HCT116 (cell line): ENCODE measurements around the gene ANKRD61. TPM values are rescaled to one million over a fixed set of nuclear protein-coding genes. Genes with fewer than 3 reads are reported as not detected.

Experiments used
- ATAC-seq: fragments of 200-7000 bp; cut with Tn5 transposase; 2 replicates; pipeline ENCODE4 v1.9.1; 2020; ENCODE audit warnings: mild to moderate bottlenecking, moderate library complexity
- BruUV-seq: library from RNA; stranded (reverse); fragments of 400-500 nt; replicated peaks from 2 replicates; lab custom pipeline; 2021; lab: Mats Ljungman, UMichigan
- CTCF ChIA-PET: fragments of 300-600 bp; sonication (Branson Sonifier 250); formaldehyde crosslinking; loops from one replicate; lab custom pipeline; 2021; ENCODE audit warnings: antibody characterized with exemption; lab: Charles Lee
- POLR2A ChIA-PET: fragments of 300-600, 350-600 bp; sonication (Branson Sonifier 250); formaldehyde crosslinking; loops from one replicate; lab custom pipeline; 2021; ENCODE audit warnings: antibody characterized with exemption; lab: Charles Lee
- RAD21 ChIA-PET, 2 experiments: fragments of 300-600 bp; sonication (Branson Sonifier 250); formaldehyde crosslinking; loops; one replicate each; lab custom pipeline; 2023; ENCODE audit warnings: low total read pairs in 2 of 2; ENCODE audit not compliant: uncharacterized antibody in 2 of 2, unreplicated experiment in 2 of 2, low non-redundant PET in 1 of 2; lab: Charles Lee
- DNase-seq: peaks from one replicate; pipeline ENCODE4 v3.0.0-alpha.2; 2010; ENCODE audit warnings: low read depth, low spot score
- H2AFZ ChIP-seq: fragments of 200-600 bp; shearing (Covaris generic), sonication (generic); 2 replicates; pipeline ENCODE4 v1.6.1; 2017; ENCODE audit warnings: low read depth, mixed run types, mixed read lengths, antibody characterized with exemption, low read length; ENCODE audit not compliant: poor library complexity, severe bottlenecking
- H3K27ac ChIP-seq: 2 replicates; pipeline ENCODE4 v1.5.1; 2012; ENCODE audit warnings: low read depth, low read length
- H3K27me3 ChIP-seq: fragments of 200-600 bp; sonication (generic); 2 replicates; pipeline ENCODE4 v1.6.1; 2016; ENCODE audit warnings: mixed run types, low read length, mixed read lengths; ENCODE audit not compliant: insufficient read depth
- H3K36me3 ChIP-seq, 2 experiments: fragments of 200-500 bp in 1 of 2; fragments of 200-600 bp in 1 of 2; sonication (Bioruptor generic) in 1 of 2; sonication (generic) in 1 of 2; 2 replicates each; pipeline versions ENCODE4 v1.5.1 to v1.6.1; 2014 to 2016; ENCODE audit warnings: low read length in 2 of 2, inconsistent platforms in 1 of 2, mixed read lengths in 1 of 2, mixed run types in 1 of 2; ENCODE audit not compliant: insufficient read depth in 2 of 2, control insufficient read depth in 1 of 2
- H3K4me1 ChIP-seq, 2 experiments: fragments of 200-600 bp in 1 of 2; sonication (generic) in 1 of 2; 2 replicates each; pipeline versions ENCODE4 v1.5.1 to v1.6.1; 2012 to 2017; ENCODE audit warnings: low read length in 2 of 2, inconsistent platforms in 1 of 2, mild to moderate bottlenecking in 1 of 2, mixed read lengths in 1 of 2, mixed run types in 1 of 2, moderate library complexity in 1 of 2; ENCODE audit not compliant: insufficient read depth in 2 of 2, control insufficient read depth in 1 of 2
- H3K4me2 ChIP-seq: fragments of 200-600 bp; sonication (generic); 2 replicates; pipeline ENCODE4 v1.6.1; 2017; ENCODE audit warnings: mixed run types, low read length, mixed read lengths
- H3K4me3 ChIP-seq, 2 experiments: fragments of 200-600 bp in 1 of 2; sonication (generic) in 1 of 2; replicated peaks in 1 of 2; 2 replicates each; pipeline ENCODE4 v1.5.1; 2011 to 2016; ENCODE audit warnings: low read length in 2 of 2, control low read depth in 1 of 2, low read depth in 1 of 2, mild to moderate bottlenecking in 1 of 2, mixed read lengths in 1 of 2, mixed run types in 1 of 2
- H3K79me2 ChIP-seq: fragments of 200-600 bp; sonication (generic); 2 replicates; pipeline ENCODE4 v1.6.1; 2017; ENCODE audit warnings: mild to moderate bottlenecking, mixed run types, low read length, moderate library complexity, mixed read lengths; ENCODE audit not compliant: insufficient read depth
- H3K9ac ChIP-seq: fragments of 200-600 bp; sonication (generic); 2 replicates; pipeline ENCODE4 v1.6.1; 2016; ENCODE audit warnings: low read length, mixed read lengths
- H3K9me2 ChIP-seq: fragments of 200-600 bp; sonication (generic), shearing (Covaris generic); 2 replicates; pipeline ENCODE4 v1.6.1; 2017; ENCODE audit warnings: mixed run types, mild to moderate bottlenecking, moderate library complexity; ENCODE audit not compliant: insufficient read depth
- H3K9me3 ChIP-seq, 2 experiments: fragments of 200-500 bp in 1 of 2; fragments of 200-600 bp in 1 of 2; sonication (Bioruptor generic) in 1 of 2; sonication (generic) in 1 of 2; 2 replicates each; pipeline ENCODE4 v1.6.1; 2014 to 2017; ENCODE audit warnings: low read length in 2 of 2, mixed read lengths in 2 of 2, inconsistent platforms in 1 of 2, low read depth in 1 of 2, mild to moderate bottlenecking in 1 of 2, mixed run types in 1 of 2, moderate library complexity in 1 of 2; ENCODE audit not compliant: control insufficient read depth in 1 of 2, insufficient read depth in 1 of 2
- H4K20me1 ChIP-seq: fragments of 200-600 bp; sonication (generic), shearing (Covaris generic); 2 replicates; pipeline ENCODE4 v1.6.1; 2017; ENCODE audit warnings: mixed run types, mild to moderate bottlenecking, moderate library complexity; ENCODE audit not compliant: insufficient read depth
- ATF3 ChIP-seq: IDR thresholded peaks from 2 replicates; pipeline ENCODE4 v1.6.1; 2012
- CBX3 ChIP-seq: IDR thresholded peaks from 2 replicates; pipeline ENCODE4 v1.6.1; 2012; ENCODE audit warnings: low read depth
- CTCF ChIP-seq, 3 experiments: fragments of 200-600 bp in 1 of 3; sonication (generic) in 1 of 3; IDR thresholded peaks in 2 of 3; conservative IDR thresholded peaks in 1 of 3; 2 replicates each; pipeline ENCODE4 v1.5.1; 2012 to 2017; ENCODE audit warnings: low read depth in 2 of 3, low read length in 2 of 3, antibody characterized with exemption in 1 of 3, borderline replicate concordance in 1 of 3, control low read depth in 1 of 3, mild to moderate bottlenecking in 1 of 3, mixed read lengths in 1 of 3, mixed run types in 1 of 3, moderate library complexity in 1 of 3; ENCODE audit not compliant: insufficient read depth in 1 of 3
- EGR1 ChIP-seq: IDR thresholded peaks from 2 replicates; pipeline ENCODE4 v1.6.1; 2012; ENCODE audit warnings: low read depth
- EZH2phosphoT487 ChIP-seq: fragments of 200-600 bp; IDR thresholded peaks from 2 replicates; pipeline ENCODE4 v1.6.1; 2018; ENCODE audit warnings: antibody characterized with exemption, borderline replicate concordance
- JUND ChIP-seq: IDR thresholded peaks from 2 replicates; pipeline ENCODE4 v1.6.1; 2012
- POLR2A ChIP-seq: IDR thresholded peaks from 2 replicates; pipeline ENCODE4 v1.7.0; 2011; ENCODE audit warnings: borderline replicate concordance; ENCODE audit not compliant: insufficient read depth, insufficient read length; ENCODE audit errors: extremely low read depth
- POLR2AphosphoS5 ChIP-seq: IDR thresholded peaks from 2 replicates; pipeline ENCODE4 v1.6.1; 2011; ENCODE audit warnings: mild to moderate bottlenecking, low read depth, low read length, moderate library complexity
- RAD21 ChIP-seq: IDR thresholded peaks from 2 replicates; pipeline ENCODE4 v1.6.1; 2012; ENCODE audit warnings: low read depth, mild to moderate bottlenecking
- REST ChIP-seq: IDR thresholded peaks from 2 replicates; pipeline ENCODE4 v1.6.1; 2012; ENCODE audit warnings: low read depth
- SIN3A ChIP-seq: IDR thresholded peaks from 2 replicates; pipeline ENCODE4 v1.6.1; 2012; ENCODE audit warnings: low read depth
- SP1 ChIP-seq: IDR thresholded peaks from 2 replicates; pipeline ENCODE4 v1.6.1; 2012; ENCODE audit warnings: low read depth
- SRF ChIP-seq: IDR thresholded peaks from 2 replicates; pipeline ENCODE4 v1.6.1; 2012; ENCODE audit warnings: low read depth
- TCF7L2 ChIP-seq: IDR thresholded peaks from 2 replicates; pipeline ENCODE4 v1.7.0; 2011; ENCODE audit warnings: borderline replicate concordance, inconsistent platforms; ENCODE audit not compliant: insufficient read depth, insufficient read length; ENCODE audit errors: extremely low read depth
- ZBTB33 ChIP-seq: IDR thresholded peaks from 2 replicates; pipeline ENCODE4 v1.6.1; 2011; ENCODE audit warnings: mild to moderate bottlenecking, low read length, moderate library complexity; ENCODE audit not compliant: insufficient replicate concordance; ENCODE audit errors: extremely low read depth
- ZFX ChIP-seq: fragments of 450-650 bp; IDR thresholded peaks from 2 replicates; pipeline ENCODE4 v1.6.1; 2017
- intact Hi-C: fragments of 100-400 bp; cut with micrococcal nuclease; formaldehyde crosslinking; loops from 2 replicates; pipeline ENCODE4 v1.10.0; 2022
- total RNA-seq: library from RNA; stranded (reverse); gene quantifications from one replicate; pipeline ENCODE4 v1.2.1, GENCODE V29; 2021; ENCODE audit not compliant: unreplicated experiment
- TF ChIP-seq, protein P1 (sequence below): IDR thresholded peaks from 2 replicates; pipeline ENCODE4 v1.6.1; 2012

Gene ANKRD61
- total RNA-seq, 1 experiment from 2014 or later, result 0.17 TPM

GRCh38 chr7:6026011-6026819 lies 5.0 kb upstream of the ANKRD61 start:
- no TSS peak for BruUV-seq
- Histone ChIP-seq H3K79me2 (peaks cover 21% of the 10 kb centered on the region), H3K9me2 (no peaks in the 10 kb centered on the region), H3K9ac (no peak overlapping the region), H2AFZ (no peak overlapping the region), H3K36me3 (peaks cover 40 to 63% of the 10 kb centered on the region in 2 experiments), H3K4me1 (peaks cover 0 to 11% of the 10 kb centered on the region in 2 experiments; a peak in 2 of 4 replicates), H3K27ac (no peak overlapping the region; the same call in 1 of the 2 replicates), H3K4me2 (no peak overlapping the region), H3K27me3 (no peaks in the 10 kb centered on the region), H3K9me3 (no peaks in the 10 kb centered on the region), H4K20me1 (no peaks in the 10 kb centered on the region), H3K4me3 (no peak overlapping the region)
- POLR2A ChIA-PET, result no interaction called here
- no peak for DNase-seq
- intact Hi-C loops, result no loop called here
- RAD21 ChIA-PET, result no interaction called here
- CTCF ChIA-PET, result interaction anchor here (0.6 kb wide), 1 partner anchor 17 kb away, joined by 3 read pairs; the partner anchor contains the start of genes AIMP2 and PMS2
- peak; percentile 96 for ATAC-seq
- TF ChIP-seq POLR2A (no peak), ATF3 (no peak), EGR1 (no peak), TCF7L2 (no peak), RAD21 (peak; percentile 51), POLR2AphosphoS5 (no peak), CBX3 (no peak), CTCF (IDR thresholded peaks at IDR 0.05 in 2 of 3, conservative IDR thresholded peaks at IDR 0.05 in 1 of 3; ENCODE audit: borderline replicate concordance in 1 of 3, insufficient read depth in 1 of 3, low read depth in 2 of 3, low read length in 2 of 3) (peak; percentile 16 to 68 (median 63); a peak in 5 of 6 replicates), SIN3A (no peak), JUND (no peak), REST (no peak), SP1 (no peak), EZH2phosphoT487 (no peak), ZFX (no peak), SRF (no peak), ZBTB33 (no peak)
- TF ChIP-seq, protein P1, sequence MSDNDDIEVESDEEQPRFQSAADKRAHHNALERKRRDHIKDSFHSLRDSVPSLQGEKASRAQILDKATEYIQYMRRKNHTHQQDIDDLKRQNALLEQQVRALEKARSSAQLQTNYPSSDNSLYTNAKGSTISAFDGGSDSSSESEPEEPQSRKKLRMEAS, result no peak
